Subcutaneous abdominal adipose tissue (tissue), 5 donors: ENCODE data around the gene IKZF1.
"Not testable (repeated sequence)": the region's sequence is repeated elsewhere in the genome, so short reads cannot be mapped to it uniquely, and the experiment has no call there.

Source experiments
- H3K27ac ChIP-seq: one replicate; pipeline ENCODE4 v1.7.0; 2013; ENCODE audit warnings: low read depth, mild to moderate bottlenecking, inconsistent platforms, low read length, moderate library complexity
- H3K27me3 ChIP-seq, 5 donors: one replicate each; pipeline ENCODE4 v1.7.0; 2013; ENCODE audit warnings: low read length in 5 of 5, inconsistent platforms in 1 of 5; ENCODE audit not compliant: control insufficient read depth in 5 of 5, insufficient read depth in 4 of 5
- H3K36me3 ChIP-seq, 5 donors: one replicate each; pipeline ENCODE4 v1.7.0; 2013; ENCODE audit warnings: low read length in 5 of 5; ENCODE audit not compliant: control insufficient read depth in 5 of 5, insufficient read depth in 5 of 5
- H3K4me1 ChIP-seq, 5 donors: one replicate each; pipeline ENCODE4 v1.7.0; 2013; ENCODE audit warnings: low read length in 5 of 5, mild to moderate bottlenecking in 3 of 5, moderate library complexity in 1 of 5; ENCODE audit not compliant: control insufficient read depth in 5 of 5, insufficient read depth in 5 of 5
- H3K4me3 ChIP-seq, 5 donors: one replicate each; pipeline ENCODE4 v1.7.0; 2013; ENCODE audit warnings: low read length in 5 of 5, low read depth in 1 of 5
- H3K9ac ChIP-seq, 5 donors: one replicate each; pipeline ENCODE4 v1.7.0; 2013; ENCODE audit warnings: low read length in 5 of 5, mild to moderate bottlenecking in 4 of 5, moderate library complexity in 3 of 5
- H3K9me3 ChIP-seq, 5 donors: one replicate each; pipeline ENCODE4 v1.7.0; 2013; ENCODE audit warnings: low read length in 5 of 5; ENCODE audit not compliant: control insufficient read depth in 5 of 5
- donor health status: healthy.
- donor health status: healthy.
- donor health status: healthy.
- donor health status: healthy.
- donor health status: healthy.

The IKZF1 gene

GRCh38 chr7:50331564-50332208 lies 27.2 kb downstream of the IKZF1 start:
- H3K4me3 ChIP-seq, result no peak overlapping the region
- peaks cover 0 to 14% (median 0%) of the 10 kb centered on the region in 5 donors for H3K4me1 ChIP-seq
- no peak overlapping the region for H3K27ac ChIP-seq
- no peaks in the 10 kb centered on the region for H3K9me3 ChIP-seq
- peaks cover 0 to 6% (median 2%) of the 10 kb centered on the region in 5 donors for H3K36me3 ChIP-seq
- peaks cover 3 to 19% (median 3%) of the 10 kb centered on the region in 5 donors for H3K27me3 ChIP-seq
- no peak overlapping the region for H3K9ac ChIP-seq

- no peak overlapping the region for H3K4me3 ChIP-seq
- H3K27ac ChIP-seq, result no peak overlapping the region
- H3K9me3 ChIP-seq, result no peaks in the 10 kb centered on the region
- H3K27me3 ChIP-seq, result peaks cover 3 to 19% (median 3%) of the 10 kb centered on the region in 5 donors
- no peak overlapping the region for H3K9ac ChIP-seq
- peaks cover 0 to 4% (median 2%) of the 10 kb centered on the region in 5 donors for H3K36me3 ChIP-seq
- peaks cover 0 to 14% (median 0%) of the 10 kb centered on the region in 5 donors for H3K4me1 ChIP-seq
These were observed 28.0 kb downstream of the IKZF1 start for GRCh38 chr7:50332241-50333165.

GRCh38 chr7:50333221-50333651 lies 28.7 kb downstream of the IKZF1 start:
- peaks cover 0 to 14% (median 0%) of the 10 kb centered on the region in 5 donors for H3K4me1 ChIP-seq
- H3K9ac ChIP-seq, result no peak overlapping the region
- H3K27me3 ChIP-seq, result peaks cover 3 to 16% (median 3%) of the 10 kb centered on the region in 5 donors
- no peak overlapping the region for H3K4me3 ChIP-seq
- H3K27ac ChIP-seq, result no peak overlapping the region
- H3K36me3 ChIP-seq, result no peaks in the 10 kb centered on the region
- no peaks in the 10 kb centered on the region for H3K9me3 ChIP-seq

GRCh38 chr7:50334341-50334994 lies 30.0 kb downstream of the IKZF1 start:
- Histone ChIP-seq H3K4me3 (no peak overlapping the region), H3K9me3 (no peaks in the 10 kb centered on the region), H3K27me3 (peaks cover 3 to 16% (median 3%) of the 10 kb centered on the region in 5 donors), H3K36me3 (no peaks in the 10 kb centered on the region), H3K27ac (no peak overlapping the region), H3K9ac (no peak overlapping the region), H3K4me1 (peaks cover 0 to 13% (median 0%) of the 10 kb centered on the region in 5 donors)

GRCh38 chr7:50335230-50335794 lies 30.8 kb downstream of the IKZF1 start:
- Histone ChIP-seq H3K4me1 (peaks cover 0 to 5% (median 0%) of the 10 kb centered on the region in 5 donors), H3K4me3 (no peak overlapping the region), H3K36me3 (no peaks in the 10 kb centered on the region), H3K9ac (no peak overlapping the region), H3K27ac (no peak overlapping the region), H3K9me3 (no peaks in the 10 kb centered on the region), H3K27me3 (peaks cover 2 to 16% (median 3%) of the 10 kb centered on the region in 5 donors)

- Histone ChIP-seq H3K27me3 (peaks cover 2 to 16% (median 3%) of the 10 kb centered on the region in 5 donors), H3K4me1 (no peaks in the 10 kb centered on the region), H3K36me3 (no peaks in the 10 kb centered on the region), H3K9me3 (no peaks in the 10 kb centered on the region), H3K4me3 (no peak overlapping the region), H3K27ac (no peak overlapping the region), H3K9ac (no peak overlapping the region)
These were observed 31.6 kb downstream of the IKZF1 start for GRCh38 chr7:50335795-50336754.

GRCh38 chr7:50336894-50337703 lies 32.6 kb downstream of the IKZF1 start:
- no peak overlapping the region for H3K4me3 ChIP-seq
- no peaks in the 10 kb centered on the region for H3K36me3 ChIP-seq
- no peaks in the 10 kb centered on the region for H3K4me1 ChIP-seq
- H3K9ac ChIP-seq, result no peak overlapping the region
- H3K9me3 ChIP-seq, result no peaks in the 10 kb centered on the region
- H3K27me3 ChIP-seq, result peaks cover 2 to 16% (median 3%) of the 10 kb centered on the region in 5 donors
- H3K27ac ChIP-seq, result no peak overlapping the region

GRCh38 chr7:50339472-50339871 lies 35.0 kb downstream of the IKZF1 start:
- peaks cover 0 to 13% (median 0%) of the 10 kb centered on the region in 5 donors for H3K27me3 ChIP-seq
- H3K4me3 ChIP-seq, H3K9me3 ChIP-seq, H3K4me1 ChIP-seq, H3K36me3 ChIP-seq, H3K9ac ChIP-seq, H3K27ac ChIP-seq: not testable (repeated sequence)
